Measurements from ENCODE around the gene DHX35. TPM values are rescaled to one million over a fixed set of nuclear protein-coding genes. Genes with fewer than 3 reads are reported as not detected.

Gene DHX35
- polyA plus RNA-seq, 3 donors: 1.6 to 11.2 (median 2.7) TPM

GRCh38 chr20:38999965-39000910, 38.1 kb downstream of the DHX35 start:
- Histone ChIP-seq H3K9me3 (replicated peaks in 1 of 2; ENCODE audit: control insufficient read depth in 1 of 2, insufficient read depth in 1 of 2, low read length in 2 of 2) (no peaks in the 10 kb centered on the region), H3K79me2 (ENCODE audit: insufficient read depth, low read length) (no peaks in the 10 kb centered on the region), H3K36me3 (replicated peaks in 1 of 2; ENCODE audit: control insufficient read depth in 1 of 2, insufficient read depth in 2 of 2, low read length in 2 of 2) (peaks cover 86 to 95% of the 10 kb centered on the region in 2 donors), H3K4me2 (replicated peaks; ENCODE audit: extremely low read depth, low read length, poor library complexity, severe bottlenecking) (no peak overlapping the region), H3K4me1 (ENCODE audit: control insufficient read depth in 1 of 2, insufficient read depth in 2 of 2, low read length in 2 of 2) (no peaks in the 10 kb centered on the region), H3K9ac (ENCODE audit: insufficient read depth, low read length, poor library complexity, severe bottlenecking) (no peak overlapping the region), H3K4me3 (replicated peaks in 1 of 3; ENCODE audit: low read depth in 2 of 3, low read length in 3 of 3) (no peak overlapping the region), H3K27me3 (ENCODE audit: control insufficient read depth in 2 of 2, insufficient read depth in 2 of 2, low read length in 2 of 2) (no peaks in the 10 kb centered on the region), H2AFZ (ENCODE audit: insufficient read depth, low read depth, low read length, poor library complexity, severe bottlenecking) (no peak overlapping the region), H3K27ac (ENCODE audit: low read depth in 1 of 2, low read length in 2 of 2) (no peak overlapping the region), H4K20me1 (ENCODE audit: insufficient read depth, low read length) (no peaks in the 10 kb centered on the region)
- 100% methylated on average over 4 of the region's 6 CpGs for WGBS (ENCODE audit: insufficient coverage)
- Mint-ChIP-seq H3K4me1 (no peaks in the 10 kb centered on the region), H3K27ac (no peak overlapping the region), H3K36me3 (peaks cover 79 to 88% of the 10 kb centered on the region in 2 donors), H3K4me3 (no peak overlapping the region), H3K9me3 (peaks cover 0 to 3% (median 0%) of the 10 kb centered on the region in 7 donors), H3K27me3 (ENCODE audit: low read depth in 3 of 3) (peaks cover 0 to 1% (median 0%) of the 10 kb centered on the region in 3 donors)
- intact Hi-C loops (cut with micrococcal nuclease): no loop called here
- TF ChIP-seq CTCF (IDR thresholded peaks at IDR 0.05): no peak
- DNase-seq: no peak

- Histone ChIP-seq H3K4me1 (ENCODE audit: control insufficient read depth in 1 of 2, insufficient read depth in 2 of 2, low read length in 2 of 2) (no peaks in the 10 kb centered on the region), H3K79me2 (ENCODE audit: insufficient read depth, low read length) (no peaks in the 10 kb centered on the region), H4K20me1 (ENCODE audit: insufficient read depth, low read length) (no peaks in the 10 kb centered on the region), H3K27me3 (ENCODE audit: control insufficient read depth in 2 of 2, insufficient read depth in 2 of 2, low read length in 2 of 2) (no peaks in the 10 kb centered on the region), H3K27ac (ENCODE audit: low read depth in 1 of 2, low read length in 2 of 2) (no peak overlapping the region), H3K9me3 (replicated peaks in 1 of 2; ENCODE audit: control insufficient read depth in 1 of 2, insufficient read depth in 1 of 2, low read length in 2 of 2) (no peaks in the 10 kb centered on the region), H3K36me3 (replicated peaks in 1 of 2; ENCODE audit: control insufficient read depth in 1 of 2, insufficient read depth in 2 of 2, low read length in 2 of 2) (peaks cover 86 to 99% of the 10 kb centered on the region in 2 donors), H3K4me3 (replicated peaks in 1 of 3; ENCODE audit: low read depth in 2 of 3, low read length in 3 of 3) (no peak overlapping the region), H3K4me2 (replicated peaks; ENCODE audit: extremely low read depth, low read length, poor library complexity, severe bottlenecking) (no peak overlapping the region), H3K9ac (ENCODE audit: insufficient read depth, low read length, poor library complexity, severe bottlenecking) (no peak overlapping the region), H2AFZ (ENCODE audit: insufficient read depth, low read depth, low read length, poor library complexity, severe bottlenecking) (no peak overlapping the region)
- no CpG with 5 or more reads among the region's 1 CpG for WGBS (ENCODE audit: insufficient coverage)
- no peak for DNase-seq
- Mint-ChIP-seq H3K9me3 (peaks cover 0 to 2% (median 0%) of the 10 kb centered on the region in 7 donors), H3K4me3 (no peak overlapping the region), H3K36me3 (peaks cover 85 to 90% of the 10 kb centered on the region in 2 donors), H3K4me1 (peaks cover 6% of the 10 kb centered on the region), H3K27me3 (ENCODE audit: low read depth in 3 of 3) (no peaks in the 10 kb centered on the region), H3K27ac (no peak overlapping the region)
- intact Hi-C loops (cut with micrococcal nuclease): no loop called here
- TF ChIP-seq CTCF (IDR thresholded peaks at IDR 0.05): no peak
Measured at GRCh38 chr20:39004508-39004907, 42.4 kb downstream of the DHX35 start.

Measured in CD14-positive monocyte (primary cell).